HepG2 (cell line): ENCODE results near the gene TUBGCP5. TPM values are rescaled to one million over a fixed set of nuclear protein-coding genes. Genes with fewer than 3 reads are reported as not detected.

Experiments used
- ATAC-seq: fragments of 200-7000 bp; cut with Tn5 transposase; 3 replicates; pipeline ENCODE4 v1.9.1; 2020; ENCODE audit warnings: mild to moderate bottlenecking, moderate library complexity
- BruUV-seq: library from RNA; stranded (reverse); fragments of 400-500 nt; replicated peaks from 2 replicates; lab custom pipeline; 2021; lab: Mats Ljungman, UMichigan
- CTCF ChIA-PET: fragments of 300-600 bp; formaldehyde crosslinking; extraction: SDS; loops from one replicate; lab custom pipeline; 2021; ENCODE audit warnings: low total read pairs, inconsistent platforms, low intra/inter-chr PET ratio; lab: Yijun Ruan, JAX
- POLR2A ChIA-PET: fragments of 350-600 bp; sonication (Branson Sonifier 250); formaldehyde crosslinking; loops from one replicate; lab custom pipeline; 2020; ENCODE audit warnings: antibody characterized with exemption, inconsistent platforms; lab: Yijun Ruan, JAX
- DNase-seq: peaks from one replicate; pipeline ENCODE4 v3.0.0-alpha.2; 2015; ENCODE audit warnings: low spot score
- FAIRE-seq: peaks from 3 replicates; lab custom pipeline; 2011; peaks lifted over from hg19 to GRCh38; lab: Jason Lieb, UNC
- H2AFZ ChIP-seq: one replicate; pipeline ENCODE4 v1.6.1; 2011; ENCODE audit warnings: low read length, inconsistent platforms
- H3K27ac ChIP-seq: fragments of 300-600 bp; 3 replicates; pipeline ENCODE4 v1.8.0; 2011; ENCODE audit warnings: mixed run types, mild to moderate bottlenecking, mixed read lengths, low read length, inconsistent platforms; ENCODE audit not compliant: insufficient read depth; ENCODE audit errors: extremely low read length
- H3K27me3 ChIP-seq, 2 experiments: fragments of 200-600 bp in 1 of 2; 2 replicates in 1 of 2; 3 replicates in 1 of 2; pipeline versions ENCODE4 v1.6.0 to v1.8.0; 2011; ENCODE audit warnings: low read length in 2 of 2, mild to moderate bottlenecking in 2 of 2, moderate library complexity in 2 of 2, inconsistent platforms in 1 of 2; ENCODE audit not compliant: insufficient read depth in 2 of 2, control insufficient read depth in 1 of 2
- H3K36me3 ChIP-seq, 2 experiments: fragments of 200-600 bp in 1 of 2; replicated peaks in 1 of 2; 2 replicates in 1 of 2; 3 replicates in 1 of 2; pipeline versions ENCODE4 v1.5.1 to v1.8.0; 2011; ENCODE audit warnings: low read length in 2 of 2, inconsistent platforms in 1 of 2; ENCODE audit not compliant: insufficient read depth in 2 of 2, control insufficient read depth in 1 of 2
- H3K4me1 ChIP-seq: 2 replicates; pipeline ENCODE4 v1.5.1; 2012; ENCODE audit warnings: low read length, inconsistent platforms; ENCODE audit not compliant: insufficient read depth
- H3K4me2 ChIP-seq: 2 replicates; pipeline ENCODE4 v1.6.0; 2011; ENCODE audit warnings: low read depth, low read length, inconsistent platforms
- H3K4me3 ChIP-seq, 3 experiments: fragments of 200-600 bp in 1 of 3; sonication (generic), shearing (Covaris generic) in 1 of 3; replicated peaks in 1 of 3; 2 replicates each; pipeline ENCODE4 v1.5.1; 2011 to 2016; ENCODE audit warnings: low read length in 3 of 3, inconsistent platforms in 2 of 3, low read depth in 2 of 3, mild to moderate bottlenecking in 2 of 3, control low read depth in 1 of 3, mixed read lengths in 1 of 3; ENCODE audit not compliant: insufficient read depth in 1 of 3
- H3K79me2 ChIP-seq: one replicate; pipeline ENCODE4 v1.6.1; 2011; ENCODE audit warnings: low read length, inconsistent platforms; ENCODE audit not compliant: insufficient read depth
- H3K9ac ChIP-seq: 2 replicates; pipeline ENCODE4 v1.6.0; 2011; ENCODE audit warnings: mild to moderate bottlenecking, low read depth, low read length, inconsistent platforms; ENCODE audit not compliant: insufficient read depth
- H3K9me3 ChIP-seq: 2 replicates; pipeline ENCODE4 v1.5.1; 2012; ENCODE audit warnings: mild to moderate bottlenecking, low read length
- H4K20me1 ChIP-seq: 2 replicates; pipeline ENCODE4 v1.6.0; 2011; ENCODE audit warnings: inconsistent platforms, mild to moderate bottlenecking, low read length, moderate library complexity; ENCODE audit not compliant: insufficient read depth
- HOXA5 ChIP-seq: sonication (generic); formaldehyde crosslinking; IDR thresholded peaks from 2 replicates; pipeline ENCODE4 v1.4.0; 2020; ENCODE audit warnings: missing genetic modification reagents
- JARID2 ChIP-seq: sonication (generic); formaldehyde crosslinking; IDR thresholded peaks from 2 replicates; pipeline ENCODE4 v1.8.1; 2023; ENCODE audit warnings: missing genetic modification reagents, inconsistent platforms; ENCODE audit not compliant: insufficient replicate concordance
- KDM3A ChIP-seq: IDR thresholded peaks from 2 replicates; pipeline ENCODE4 v1.6.1; 2018; ENCODE audit warnings: low read depth, missing compliant biosample characterization
- MBD4 ChIP-seq: IDR thresholded peaks from 2 replicates; pipeline ENCODE4 v1.6.1; 2012; ENCODE audit warnings: low read length, inconsistent platforms, borderline replicate concordance
- NR1H2 ChIP-seq: sonication (generic); formaldehyde crosslinking; IDR thresholded peaks from 2 replicates; pipeline ENCODE4 v1.8.1; 2022; ENCODE audit warnings: low read depth, missing genetic modification reagents, borderline replicate concordance
- PAXIP1 ChIP-seq: sonication (generic); formaldehyde crosslinking; conservative IDR thresholded peaks from 2 replicates; pipeline ENCODE4 v1.4.0; 2020; ENCODE audit warnings: mild to moderate bottlenecking, missing genetic modification reagents, moderate library complexity
- RCOR2 ChIP-seq: IDR thresholded peaks from 2 replicates; pipeline ENCODE4 v1.6.1; 2016; ENCODE audit warnings: missing biosample characterization, missing genetic modification reagents
- TRAFD1 ChIP-seq: sonication (generic); formaldehyde crosslinking; IDR thresholded peaks from 2 replicates; pipeline ENCODE4 v1.5.1; 2020; ENCODE audit warnings: missing genetic modification reagents, mild to moderate bottlenecking, borderline replicate concordance
- ZBTB7A ChIP-seq: sonication (generic); formaldehyde crosslinking; IDR thresholded peaks from 2 replicates; pipeline ENCODE4 v1.8.0; 2022; ENCODE audit warnings: mild to moderate bottlenecking, missing genetic modification reagents
- ZBTB8A ChIP-seq: sonication (generic); formaldehyde crosslinking; IDR thresholded peaks from 2 replicates; pipeline ENCODE4 v1.4.0; 2020; ENCODE audit warnings: mild to moderate bottlenecking, low read depth, missing genetic modification reagents, borderline replicate concordance
- ZNF30 ChIP-seq: sonication (generic); formaldehyde crosslinking; IDR thresholded peaks from 2 replicates; pipeline ENCODE4 v1.5.0; 2020; ENCODE audit warnings: mild to moderate bottlenecking, missing genetic modification reagents
- ZNF512B ChIP-seq: sonication (generic); formaldehyde crosslinking; IDR thresholded peaks from 2 replicates; pipeline ENCODE4 v1.5.1; 2020; ENCODE audit warnings: missing genetic modification reagents, mild to moderate bottlenecking, borderline replicate concordance
- ZNF670 ChIP-seq: sonication (generic); formaldehyde crosslinking; IDR thresholded peaks from 2 replicates; pipeline ENCODE4 v1.8.0; 2022; ENCODE audit warnings: mild to moderate bottlenecking, missing genetic modification reagents, borderline replicate concordance
- ZNF672 ChIP-seq: sonication (generic); formaldehyde crosslinking; IDR thresholded peaks from 2 replicates; pipeline ENCODE4 v1.8.1; 2022; ENCODE audit warnings: missing genetic modification reagents
- ZSCAN29 ChIP-seq: sonication (generic); formaldehyde crosslinking; conservative IDR thresholded peaks from 2 replicates; pipeline ENCODE4 v1.4.0; 2020; ENCODE audit warnings: mild to moderate bottlenecking, missing genetic modification reagents
- WGBS: methylation state at CpG from one replicate; pipeline ENCODE4 v1.1.6; 2017; ENCODE audit warnings: low lambda C conversion rate; 5-methylcytosine and 5-hydroxymethylcytosine counted together
- in situ Hi-C: cut with HindIII; loops from 2 replicates; pipeline ENCODE4 v1.10.0; 2017; ENCODE audit warnings: low pct_unique_long_range_greater_than_20kb; ENCODE audit not compliant: extremely low pct_ligation_motif_present
- intact Hi-C: fragments of 100-400 bp; cut with micrococcal nuclease; formaldehyde crosslinking; loops from one replicate; pipeline ENCODE4 v1.10.0; 2022; ENCODE audit not compliant: unreplicated experiment
- polyA plus RNA-seq, 8 experiments: library from polyadenylated mRNA; depleted of rRNA in 3 of 8; stranded (reverse) in 7 of 8; unstranded in 1 of 8; fragments of >200 nt; fragmentation: Illumina TruSeq in 4 of 8; extraction: Trizol in 4 of 8; gene quantifications; 2 replicates each; pipeline versions ENCODE4 v1.2.1 to v1.2.3, GENCODE V29; 2011 to 2016; ENCODE audit warnings: low read depth in 4 of 8, missing spikeins in 1 of 8, mixed read lengths in 1 of 8; ENCODE audit not compliant: insufficient read depth in 1 of 8
- total RNA-seq, 5 experiments: library from RNA; depleted of rRNA; stranded (reverse); fragments of >200 nt; fragmentation: Illumina TruSeq; extraction: Trizol; gene quantifications; 2 replicates each; pipeline ENCODE4 v1.2.3, GENCODE V29; 2016; ENCODE audit warnings: low read depth in 1 of 5

TUBGCP5 gene
- total and polyA plus RNA-seq, 2 of the 13 experiments (the other 11 are each of a cell fraction or from before 2014, with no cell fraction given) = 7.2 to 25.0 TPM

- TF ChIP-seq ZNF512B = no peak
- no peak for TF ChIP-seq HOXA5 (CRISPR knock-in tag)
- no peak for TF ChIP-seq ZNF672 (CRISPR knock-in tag)
Measured at GRCh38 chr15:23075927-23076326, 36.6 kb upstream of the TUBGCP5 start (continued).

GRCh38 chr15:23074684-23075083 is 35.3 kb upstream of the TUBGCP5 start:
- FAIRE-seq (no peak), ATAC-seq (no peak), DNase-seq (no peak)
- Histone ChIP-seq H3K4me1 (peaks cover 20% of the 10 kb centered on the region), H2AFZ (no peak overlapping the region), H3K4me3 (no peak overlapping the region), H3K9me3 (no peaks in the 10 kb centered on the region), H4K20me1 (no peaks in the 10 kb centered on the region), H3K79me2 (no peaks in the 10 kb centered on the region), H3K27ac (no peak overlapping the region), H3K27me3 (peaks cover 0 to 19% of the 10 kb centered on the region in 2 experiments; a peak in 3 of 5 replicates), H3K9ac (no peak overlapping the region), H3K4me2 (no peak overlapping the region), H3K36me3 (no peaks in the 10 kb centered on the region)
- 8% methylated on average over 1 of the region's 1 CpG for WGBS
- in situ Hi-C loops = no loop called here
- CTCF ChIA-PET = no interaction called here
- BruUV-seq = no TSS peak
- POLR2A ChIA-PET = no interaction called here
- intact Hi-C loops = no loop called here
- TF ChIP-seq KDM3A (CRISPR knock-in tag) = no peak
- no peak for TF ChIP-seq HOXA5 (CRISPR knock-in tag)
- TF ChIP-seq ZBTB7A (CRISPR knock-in tag) = no peak
- no peak for TF ChIP-seq ZBTB8A (CRISPR knock-in tag)
- no peak for TF ChIP-seq RCOR2 (CRISPR knock-in tag)
- no peak for TF ChIP-seq MBD4
- TF ChIP-seq PAXIP1 (CRISPR knock-in tag) = no peak
- TF ChIP-seq JARID2 (CRISPR knock-in tag) = no peak
- TF ChIP-seq ZNF30 (CRISPR knock-in tag) = no peak
- no peak for TF ChIP-seq ZNF670
- TF ChIP-seq NR1H2 (CRISPR knock-in tag) = no peak
- TF ChIP-seq TRAFD1 (CRISPR knock-in tag) = no peak
- TF ChIP-seq ZSCAN29 (CRISPR knock-in tag) = no peak
